ENCODE results near the gene TMCC1.

TMCC1 gene

GRCh38 chr3:129633751-129634481, 259.6 kb downstream of the TMCC1 start:
- Mint-ChIP-seq H3K27ac (peak overlapping the region; percentile 10), H3K4me1 (peaks cover 9% of the 10 kb centered on the region), H3K4me3 (no peak overlapping the region), H3K36me3 (no peaks in the 10 kb centered on the region), H3K9me3 (no peaks in the 10 kb centered on the region)
- ATAC-seq = peak; percentile 53
- DNase-seq (ENCODE audit: low spot score in 2 of 2) = no peak

- no peak for ATAC-seq
- Mint-ChIP-seq H3K9me3 (no peaks in the 10 kb centered on the region), H3K36me3 (no peaks in the 10 kb centered on the region), H3K27ac (no peak overlapping the region), H3K4me1 (peaks cover 13% of the 10 kb centered on the region), H3K4me3 (no peak overlapping the region)
- DNase-seq (ENCODE audit: low spot score in 2 of 2) = no peak
These were observed 260.5 kb downstream of the TMCC1 start for GRCh38 chr3:129632977-129633376.

- peaks cover 17% of the 10 kb centered on the region for H3K4me1 Mint-ChIP-seq
- DNase-seq (ENCODE audit: low spot score in 2 of 2) (no peak), ATAC-seq (no peak)
- H3K27ac Mint-ChIP-seq = no peak overlapping the region
- H3K4me3 Mint-ChIP-seq = no peak overlapping the region
- no peaks in the 10 kb centered on the region for H3K9me3 Mint-ChIP-seq
- no peaks in the 10 kb centered on the region for H3K36me3 Mint-ChIP-seq
These were observed 261.0 kb downstream of the TMCC1 start for GRCh38 chr3:129632556-129632955.

- H3K4me1 Mint-ChIP-seq = peaks cover 22% of the 10 kb centered on the region
- no peak overlapping the region for H3K27ac Mint-ChIP-seq
These were observed 261.5 kb downstream of the TMCC1 start for GRCh38 chr3:129632056-129632455.

GRCh38 chr3:129629011-129629410, 264.5 kb downstream of the TMCC1 start:
- Mint-ChIP-seq H3K9me3 (no peaks in the 10 kb centered on the region), H3K36me3 (no peaks in the 10 kb centered on the region), H3K27ac (no peak overlapping the region), H3K4me3 (no peak overlapping the region), H3K4me1 (peaks cover 27% of the 10 kb centered on the region)
- DNase-seq (ENCODE audit: low spot score in 2 of 2) (no peak), ATAC-seq (no peak)

More at GRCh38 chr3:129632056-129632455, 261.5 kb downstream of the TMCC1 start:
- H3K9me3 Mint-ChIP-seq = no peaks in the 10 kb centered on the region
- no peak for ATAC-seq
- DNase-seq (ENCODE audit: low spot score in 2 of 2) = no peak
- H3K4me3 Mint-ChIP-seq = no peak overlapping the region
- no peaks in the 10 kb centered on the region for H3K36me3 Mint-ChIP-seq

- no peaks in the 10 kb centered on the region for H3K36me3 Mint-ChIP-seq
- peak overlapping the region; percentile 93 for H3K27ac Mint-ChIP-seq
- ATAC-seq (no peak), DNase-seq (ENCODE audit: low spot score in 2 of 2) (no peak)
- H3K4me3 Mint-ChIP-seq = peak overlapping the region; percentile 86
- no peaks in the 10 kb centered on the region for H3K9me3 Mint-ChIP-seq
- peaks cover 20% of the 10 kb centered on the region for H3K4me1 Mint-ChIP-seq
These were observed 265.4 kb downstream of the TMCC1 start for GRCh38 chr3:129628169-129628522.

GRCh38 chr3:129627350-129628168, 266.0 kb downstream of the TMCC1 start:
- peak overlapping the region; percentile 93 for H3K27ac Mint-ChIP-seq

GRCh38 chr3:129626744-129627349, 266.7 kb downstream of the TMCC1 start:
- Mint-ChIP-seq H3K4me1 (peaks cover 20% of the 10 kb centered on the region), H3K36me3 (no peaks in the 10 kb centered on the region), H3K27ac (peak overlapping the region; percentile 93), H3K9me3 (no peaks in the 10 kb centered on the region), H3K4me3 (peak overlapping the region; percentile 86)
- DNase-seq (ENCODE audit: low spot score in 2 of 2) (peak; percentile 71 to 86), ATAC-seq (peak; percentile 97)

More at GRCh38 chr3:129627350-129628168, 266.0 kb downstream of the TMCC1 start:
- no peaks in the 10 kb centered on the region for H3K9me3 Mint-ChIP-seq
- peak; percentile 53 for ATAC-seq
- peak in 1 of 2 donors; percentile 70 for DNase-seq (ENCODE audit: low spot score in 2 of 2)
- H3K4me3 Mint-ChIP-seq = peak overlapping the region; percentile 86
- peaks cover 20% of the 10 kb centered on the region for H3K4me1 Mint-ChIP-seq
- no peaks in the 10 kb centered on the region for H3K36me3 Mint-ChIP-seq

- DNase-seq (ENCODE audit: low spot score in 2 of 2) (no peak), ATAC-seq (no peak)
- no peak overlapping the region for H3K27ac Mint-ChIP-seq
- no peaks in the 10 kb centered on the region for H3K9me3 Mint-ChIP-seq
- peak overlapping the region; percentile 86 for H3K4me3 Mint-ChIP-seq
- no peaks in the 10 kb centered on the region for H3K36me3 Mint-ChIP-seq
- peaks cover 20% of the 10 kb centered on the region for H3K4me1 Mint-ChIP-seq
These were observed 268.2 kb downstream of the TMCC1 start for GRCh38 chr3:129625072-129625874.

- Mint-ChIP-seq H3K36me3 (no peaks in the 10 kb centered on the region), H3K4me1 (peaks cover 20% of the 10 kb centered on the region), H3K9me3 (no peaks in the 10 kb centered on the region), H3K27ac (no peak overlapping the region), H3K4me3 (no peak overlapping the region)
- ATAC-seq (no peak), DNase-seq (ENCODE audit: low spot score in 2 of 2) (no peak)
These were observed 269.0 kb downstream of the TMCC1 start for GRCh38 chr3:129624347-129625071.

- ATAC-seq (no peak), DNase-seq (ENCODE audit: low spot score in 2 of 2) (no peak)
- Mint-ChIP-seq H3K36me3 (no peaks in the 10 kb centered on the region), H3K27ac (no peak overlapping the region), H3K4me1 (peaks cover 24% of the 10 kb centered on the region), H3K9me3 (no peaks in the 10 kb centered on the region), H3K4me3 (no peak overlapping the region)
These were observed 269.9 kb downstream of the TMCC1 start for GRCh38 chr3:129623447-129624118.

GRCh38 chr3:129622933-129623332, 270.6 kb downstream of the TMCC1 start:
- Mint-ChIP-seq H3K4me1 (peaks cover 25% of the 10 kb centered on the region), H3K27ac (no peak overlapping the region)

GRCh38 chr3:129622226-129622874, 271.2 kb downstream of the TMCC1 start:
- peaks cover 20% of the 10 kb centered on the region for H3K4me1 Mint-ChIP-seq
- ATAC-seq = no peak
- DNase-seq (ENCODE audit: low spot score in 2 of 2) = no peak
- H3K4me3 Mint-ChIP-seq = no peak overlapping the region
- H3K9me3 Mint-ChIP-seq = no peaks in the 10 kb centered on the region
- no peaks in the 10 kb centered on the region for H3K36me3 Mint-ChIP-seq
- no peak overlapping the region for H3K27ac Mint-ChIP-seq

More at GRCh38 chr3:129622933-129623332, 270.6 kb downstream of the TMCC1 start:
- H3K9me3 Mint-ChIP-seq = no peaks in the 10 kb centered on the region
- no peaks in the 10 kb centered on the region for H3K36me3 Mint-ChIP-seq
- no peak overlapping the region for H3K4me3 Mint-ChIP-seq
- DNase-seq (ENCODE audit: low spot score in 2 of 2) (no peak), ATAC-seq (no peak)

Measured in stimulated activated effector memory CD8-positive, alpha-beta T cell treated with anti-CD3 and anti-CD28 coated beads, Interleukin-12 subunit alpha, Interleukin-12 subunit beta, amount 100 ng/mL, for 72 hours (primary cell).